Measurements from ENCODE around the gene TLX2.
A peak's percentile ranks its signal among the peaks of the same experiment; 100 is the strongest.

TLX2 gene

GRCh38 chr2:74522516-74522915 lies 8.3 kb downstream of the TLX2 start:
- no peak for TF ChIP-seq CTCF (IDR thresholded peaks at IDR 0.05; ENCODE audit: extremely low read depth, missing control alignments)
- no peak for DNase-seq (ENCODE audit: low spot score)

- no peak for DNase-seq (ENCODE audit: low spot score)
- no peak for TF ChIP-seq CTCF (IDR thresholded peaks at IDR 0.05; ENCODE audit: extremely low read depth, missing control alignments)
Observed at GRCh38 chr2:74524005-74524404, 9.8 kb downstream of the TLX2 start.

- no peak for TF ChIP-seq CTCF (IDR thresholded peaks at IDR 0.05; ENCODE audit: extremely low read depth, missing control alignments)
- no peak for DNase-seq (ENCODE audit: low spot score)
Observed at GRCh38 chr2:74524955-74525716, 10.9 kb downstream of the TLX2 start.

GRCh38 chr2:74525717-74526648 lies 11.7 kb downstream of the TLX2 start, which contains the start of gene DQX1:
Gene DQX1, minus strand, starts transcription at chr2:74526231. Its CDS starts 502 bp downstream, at chr2:74525729.
- no peak for TF ChIP-seq CTCF (IDR thresholded peaks at IDR 0.05; ENCODE audit: extremely low read depth, missing control alignments)
- DNase-seq (ENCODE audit: low spot score), result peak; percentile 65

- TF ChIP-seq CTCF (IDR thresholded peaks at IDR 0.05; ENCODE audit: extremely low read depth, missing control alignments), result no peak
- DNase-seq (ENCODE audit: low spot score), result no peak
Observed at GRCh38 chr2:74526649-74527230, 12.5 kb downstream of the TLX2 start.

- no peak for TF ChIP-seq CTCF (IDR thresholded peaks at IDR 0.05; ENCODE audit: extremely low read depth, missing control alignments)
- DNase-seq (ENCODE audit: low spot score), result no peak
Observed at GRCh38 chr2:74527741-74528140, 13.5 kb downstream of the TLX2 start.

Measured in GM20000 (cell line).